Activated CD4-positive, alpha-beta T cell treated with anti-CD3 and anti-CD28 coated beads, Interleukin-2, amount 50 U/mL, for 1 hour (primary cell): Measurements from ENCODE around the gene NAPSA.

Experiments
- DNase-seq: peaks from one replicate; pipeline ENCODE4 v3.0.0-alpha.2; 2020

The NAPSA gene

DNA sequence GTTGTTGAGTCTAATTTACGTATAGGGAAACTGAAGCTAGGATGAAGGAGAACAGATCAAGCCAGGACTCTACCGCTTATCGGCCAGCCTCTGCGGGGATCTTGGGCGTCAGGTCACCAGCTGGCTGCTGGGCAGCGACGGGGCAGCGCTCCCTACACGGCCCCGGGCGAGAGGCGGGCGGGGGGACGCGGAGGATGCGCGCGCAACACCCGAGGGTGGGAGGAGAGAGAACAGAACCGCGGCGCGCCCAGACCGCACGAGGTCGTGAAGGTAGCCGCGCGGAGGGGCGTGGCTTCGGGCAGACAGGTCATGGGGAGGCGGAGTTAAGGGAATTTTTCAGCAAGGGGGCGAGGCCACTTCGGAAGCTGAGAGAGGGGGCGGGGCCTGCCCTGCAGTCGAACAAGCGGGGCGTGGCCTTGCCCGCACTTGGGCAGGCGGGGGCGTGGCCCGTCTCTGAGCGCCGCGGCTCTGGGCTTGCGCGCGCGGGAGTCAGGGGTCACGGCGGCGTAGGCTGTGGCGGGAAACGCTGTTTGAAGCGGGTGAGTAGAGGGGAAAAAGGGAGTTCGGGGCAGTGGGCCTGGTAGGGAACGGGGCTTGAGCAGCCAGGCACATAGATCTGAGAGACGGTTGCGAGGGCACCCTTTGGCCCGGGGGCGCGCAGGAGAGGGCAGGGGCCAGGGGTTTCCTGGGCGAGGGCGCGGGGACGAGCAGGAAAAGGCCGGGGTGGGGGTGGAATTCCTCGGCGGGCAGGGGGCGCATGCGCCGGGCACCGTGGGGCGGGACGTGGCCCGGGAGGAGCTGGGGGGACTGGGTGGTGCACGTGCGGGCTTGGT lies 18.6 kb upstream of the NAPSA start, which contains the start of gene POLD1:
POLD1 (plus strand) TSS at position 496 of the 833 bp plus-strand sequence. CDS start 14,505 bp downstream, outside the sequence.
- DNase-seq: peak; percentile 99

GRCh38 chr19:50383001-50383851 lies 17.8 kb upstream of the NAPSA start:
- no peak for DNase-seq

DNA sequence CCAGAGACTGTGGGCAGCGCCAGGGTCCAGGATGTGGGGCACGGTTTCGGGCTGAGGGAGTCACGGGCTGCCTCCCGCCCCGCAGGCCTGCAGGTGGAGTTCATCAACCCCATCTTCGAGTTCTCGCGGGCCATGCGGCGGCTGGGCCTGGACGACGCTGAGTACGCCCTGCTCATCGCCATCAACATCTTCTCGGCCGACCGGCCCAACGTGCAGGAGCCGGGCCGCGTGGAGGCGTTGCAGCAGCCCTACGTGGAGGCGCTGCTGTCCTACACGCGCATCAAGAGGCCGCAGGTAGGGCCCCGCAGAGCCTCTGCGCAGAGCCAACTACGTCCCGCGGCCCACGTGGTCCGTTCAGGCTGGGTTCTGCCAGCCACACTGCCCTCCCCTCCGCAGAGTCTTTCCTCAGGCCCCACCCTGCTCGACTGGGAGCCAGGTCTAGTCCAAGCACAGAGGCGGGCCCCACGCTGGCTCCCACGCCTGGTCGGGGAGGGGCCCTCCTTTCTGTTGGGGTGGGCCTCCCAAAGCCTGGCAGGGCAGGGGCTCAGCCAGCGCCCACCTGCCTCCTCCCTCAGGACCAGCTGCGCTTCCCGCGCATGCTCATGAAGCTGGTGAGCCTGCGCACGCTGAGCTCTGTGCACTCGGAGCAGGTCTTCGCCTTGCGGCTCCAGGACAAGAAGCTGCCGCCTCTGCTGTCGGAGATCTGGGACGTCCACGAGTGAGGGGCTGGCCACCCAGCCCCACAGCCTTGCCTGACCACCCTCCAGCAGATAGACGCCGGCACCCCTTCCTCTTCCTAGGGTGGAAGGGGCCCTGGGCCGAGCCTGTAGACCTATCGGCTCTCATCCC lies 16.7 kb upstream of the NAPSA start:
- DNase-seq: no peak

GRCh38 chr19:50380751-50381151 lies 15.3 kb upstream of the NAPSA start:
- no peak for DNase-seq

GRCh38 chr19:50380137-50380536 lies 14.7 kb upstream of the NAPSA start:
- no peak for DNase-seq

GRCh38 chr19:50379602-50380001 lies 14.2 kb upstream of the NAPSA start:
- DNase-seq: no peak

GRCh38 chr19:50378863-50379236 lies 13.4 kb upstream of the NAPSA start:
- no peak for DNase-seq

- DNase-seq: no peak
Measured at GRCh38 chr19:50378169-50378862, 12.9 kb upstream of the NAPSA start.

- DNase-seq: no peak
Measured at GRCh38 chr19:50377517-50377916, 12.1 kb upstream of the NAPSA start.

DNA sequence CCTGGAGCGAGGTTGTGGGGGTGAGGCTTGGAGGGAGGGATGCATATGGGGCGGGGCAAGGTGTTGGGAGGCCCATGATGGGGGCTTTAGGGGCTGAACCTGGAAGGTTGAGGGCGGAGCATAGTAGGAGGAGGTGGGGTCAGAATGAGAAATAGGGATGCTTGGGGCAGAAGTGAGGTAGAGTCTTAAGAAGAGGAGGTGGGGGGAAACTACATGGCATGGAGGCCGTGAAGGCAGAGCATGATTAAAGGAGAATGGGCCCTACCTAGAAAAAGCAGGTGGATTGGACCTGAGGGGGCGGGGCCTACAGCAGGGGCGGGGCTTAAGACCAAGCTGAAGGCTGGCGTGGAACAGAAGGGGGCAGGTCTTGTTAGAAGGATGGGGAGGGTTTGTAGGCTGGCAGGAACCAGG lies 11.6 kb upstream of the NAPSA start:
- DNase-seq: peak; percentile 66

DNA sequence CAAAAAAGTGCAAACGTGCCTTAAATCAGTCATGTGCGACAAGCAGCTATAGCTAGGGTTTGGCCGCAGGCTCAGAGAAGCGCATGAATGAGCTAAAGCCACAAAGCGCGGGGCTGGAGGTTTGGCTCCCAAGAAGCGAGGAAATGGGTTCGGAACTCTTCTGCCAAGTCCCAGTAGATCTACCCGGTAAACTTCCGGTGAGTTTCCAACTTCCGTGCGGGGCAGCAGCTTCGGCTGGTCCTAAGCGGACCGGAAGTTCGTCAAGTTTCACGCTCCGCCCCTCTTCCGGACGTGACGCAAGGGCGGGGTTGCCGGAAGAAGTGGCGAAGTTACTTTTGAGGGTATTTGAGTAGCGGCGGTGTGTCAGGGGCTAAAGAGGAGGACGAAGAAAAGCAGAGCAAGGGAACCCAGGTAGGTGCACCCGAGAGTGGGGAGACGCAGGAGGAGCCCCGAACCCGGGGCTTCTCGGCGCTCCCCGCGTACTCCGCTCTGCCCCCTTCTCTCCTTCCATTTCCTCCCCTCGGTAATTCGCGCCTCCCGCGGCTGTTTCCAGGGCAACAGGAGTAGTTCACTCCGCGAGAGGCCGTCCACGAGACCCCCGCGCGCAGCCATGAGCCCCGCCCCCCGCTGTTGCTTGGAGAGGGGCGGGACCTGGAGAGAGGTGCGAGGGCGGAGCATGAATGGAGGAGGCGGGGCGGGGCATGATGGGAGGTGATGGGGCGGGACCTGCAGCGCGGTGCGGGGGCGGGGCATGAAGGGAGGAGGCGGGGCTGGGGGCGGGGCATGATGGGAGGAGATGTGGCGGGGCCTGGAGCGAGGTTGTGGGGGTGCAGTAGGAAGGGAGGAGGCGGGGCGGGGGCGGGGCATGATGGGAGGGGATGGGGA lies 11.0 kb upstream of the NAPSA start, which contains the start of gene NR1H2:
NR1H2 (plus strand) TSS at position 292 of the 885 bp plus-strand sequence. CDS start 1,149 bp downstream, outside the sequence.
- DNase-seq: peak; percentile 93

DNA sequence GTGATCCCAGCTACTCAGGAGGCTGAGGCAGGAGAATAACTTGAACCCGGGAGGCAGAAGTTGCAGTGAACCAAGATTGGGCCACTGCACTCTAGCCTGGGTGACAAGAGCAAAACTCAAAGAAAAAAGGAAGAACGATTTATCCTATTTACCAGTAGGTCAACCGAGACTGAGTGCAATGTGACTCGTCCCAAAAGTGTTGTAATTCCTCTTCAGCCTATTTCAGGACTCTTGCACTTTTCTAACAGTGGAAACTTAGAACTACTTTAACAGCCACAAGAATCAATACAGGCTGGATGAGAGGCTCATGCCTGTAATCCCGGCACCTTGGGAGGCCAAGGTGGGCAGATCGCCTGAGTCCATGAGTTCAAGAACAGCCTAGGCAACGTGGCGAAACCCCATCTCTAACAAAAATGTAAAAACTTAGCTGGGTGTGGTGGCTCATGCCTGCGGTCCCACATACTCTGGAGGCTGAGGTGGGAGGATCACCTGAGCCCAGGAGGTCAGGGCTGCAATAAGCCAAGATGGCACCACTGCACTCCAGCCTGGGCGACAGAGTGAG lies 6.6 kb upstream of the NAPSA start:
- DNase-seq: no peak

- DNase-seq: peak; percentile 75
Measured at GRCh38 chr19:50368649-50369570, 3.5 kb upstream of the NAPSA start.

DNA sequence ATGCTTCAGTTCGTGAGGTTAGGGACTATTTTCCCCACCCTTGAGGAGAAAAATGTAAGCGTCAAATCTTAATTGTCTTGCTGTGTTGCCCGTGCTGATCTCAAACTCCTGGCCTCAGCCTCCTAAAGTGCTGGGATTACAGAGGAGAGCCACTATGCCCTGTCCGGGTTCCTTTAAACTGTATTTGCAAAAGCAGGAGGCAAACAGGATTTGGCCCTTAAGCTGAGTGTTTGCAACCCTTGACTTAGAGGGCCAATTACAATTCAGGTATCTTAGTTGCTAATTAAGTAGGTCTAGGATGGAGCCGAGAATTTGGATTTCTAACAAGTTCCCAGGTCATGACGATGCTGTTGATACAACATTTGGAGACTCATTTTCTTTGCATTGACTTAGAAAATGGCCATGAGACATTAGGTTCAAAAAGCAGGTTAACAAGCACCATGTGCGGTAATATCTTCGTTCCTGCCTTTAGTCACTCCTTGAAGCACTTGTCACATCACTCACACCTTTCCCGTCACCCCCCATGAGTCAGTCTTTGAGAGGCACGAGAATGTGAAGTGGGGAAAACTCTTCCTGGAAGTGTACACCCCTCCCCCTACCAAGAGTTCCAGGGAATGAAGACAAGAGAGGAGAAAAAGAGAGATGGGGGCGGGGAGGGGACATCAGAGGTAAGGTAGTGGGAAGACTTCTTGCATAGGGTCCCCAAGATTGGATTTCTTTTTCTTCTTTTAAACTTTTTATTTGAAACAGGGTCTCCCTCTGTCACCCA lies 2.6 kb downstream of the NAPSA start:
- DNase-seq: no peak

GRCh38 chr19:50362030-50362412 lies 3.4 kb downstream of the NAPSA start:
- DNase-seq: no peak

DNA sequence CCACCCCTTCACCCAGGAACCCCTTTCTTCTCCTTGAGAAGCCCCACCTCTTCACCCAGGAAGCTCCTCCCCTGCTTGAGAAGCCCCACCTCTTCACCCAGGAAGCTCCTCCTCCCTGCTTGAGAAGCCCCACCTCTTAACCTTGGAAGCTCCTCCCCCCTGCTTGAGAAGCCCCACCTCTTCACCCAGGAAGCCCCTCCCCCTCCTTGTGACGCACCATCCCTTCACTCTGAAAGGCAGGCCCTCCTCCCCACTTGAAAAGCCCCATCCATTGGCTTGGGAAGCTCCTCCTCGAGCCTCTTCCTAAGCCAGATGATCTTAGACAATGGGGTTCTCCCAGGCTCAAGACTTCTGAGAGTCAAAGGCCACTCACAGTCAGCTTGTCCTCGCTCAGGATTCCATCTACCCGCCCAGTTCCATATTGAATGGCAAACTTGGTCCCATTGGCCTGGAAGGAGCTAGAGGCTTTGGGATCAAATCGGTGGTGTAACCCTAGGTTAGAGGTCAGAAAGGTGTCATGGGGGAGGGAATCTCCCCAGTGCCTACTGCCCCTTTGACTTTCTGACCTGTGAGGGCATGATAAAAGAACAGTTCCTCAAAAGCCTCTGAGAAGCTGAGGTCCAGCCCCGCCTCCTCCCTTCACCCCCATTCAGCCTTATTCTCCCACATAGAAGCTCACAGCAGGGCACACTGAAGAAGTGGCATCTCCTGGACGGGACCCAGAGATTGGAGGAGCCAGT lies 4.0 kb downstream of the NAPSA start:
- DNase-seq: no peak

GRCh38 chr19:50359328-50359818 lies 6.1 kb downstream of the NAPSA start:
- DNase-seq: no peak
